GM23338 (cell line): ENCODE measurements around the gene RYR3. TPM values are rescaled to one million over a fixed set of nuclear protein-coding genes. Genes with fewer than 3 reads are reported as not detected.

Experiments
- ATAC-seq: fragments of 200-7000 bp; cut with Tn5 transposase; 3 replicates; pipeline ENCODE4 v1.9.1; 2020
- DNase-seq: peaks from one replicate; pipeline ENCODE4 v3.0.0-alpha.2; 2015; ENCODE audit warnings: low spot score
- H2AFZ ChIP-seq: fragments of 200-600 bp; sonication (generic); 2 replicates; pipeline ENCODE4 v1.8.0; 2016; ENCODE audit warnings: antibody characterized with exemption, mild to moderate bottlenecking, moderate library complexity
- H3F3A ChIP-seq: fragments of 200-600 bp; sonication (generic); replicated peaks from 2 replicates; pipeline ENCODE4 v1.8.0; 2017; ENCODE audit warnings: antibody characterized with exemption, mixed run types, low read depth
- H3K27ac ChIP-seq: fragments of 200-600 bp; sonication (generic); 2 replicates; pipeline ENCODE4 v1.6.1; 2016; ENCODE audit warnings: low read depth
- H3K27me3 ChIP-seq: fragments of 200-600 bp; sonication (generic); 2 replicates; pipeline ENCODE4 v1.8.0; 2016; ENCODE audit warnings: mild to moderate bottlenecking, mixed run types, moderate library complexity; ENCODE audit not compliant: insufficient read depth
- H3K36me3 ChIP-seq: fragments of 200-600 bp; sonication (generic); 2 replicates; pipeline ENCODE4 v1.8.0; 2016; ENCODE audit warnings: mild to moderate bottlenecking; ENCODE audit not compliant: insufficient read depth
- H3K4me1 ChIP-seq: fragments of 200-600 bp; sonication (generic); 2 replicates; pipeline ENCODE4 v1.8.0; 2016; ENCODE audit warnings: mild to moderate bottlenecking, moderate library complexity; ENCODE audit not compliant: insufficient read depth
- H3K4me2 ChIP-seq: fragments of 200-600 bp; sonication (generic); 2 replicates; pipeline ENCODE4 v1.7.1; 2017; ENCODE audit warnings: mixed run types
- H3K4me3 ChIP-seq: fragments of 200-600 bp; sonication (generic); 2 replicates; pipeline ENCODE4 v1.6.1; 2016; ENCODE audit warnings: mixed run types
- H3K79me2 ChIP-seq: fragments of 200-600 bp; sonication (generic); replicated peaks from 2 replicates; pipeline ENCODE4 v1.8.0; 2017; ENCODE audit warnings: mild to moderate bottlenecking; ENCODE audit not compliant: insufficient read depth
- H3K9me2 ChIP-seq: fragments of 200-600 bp; sonication (generic); 2 replicates; pipeline ENCODE4 v1.8.0; 2017; ENCODE audit not compliant: insufficient read depth
- H4K20me1 ChIP-seq: fragments of 200-600 bp; sonication (generic); replicated peaks from 2 replicates; pipeline ENCODE4 v1.8.0; 2017; ENCODE audit warnings: mild to moderate bottlenecking; ENCODE audit not compliant: insufficient read depth
- H3K27ac Mint-ChIP-seq: 2 replicates; pipeline ENCODE4 v1.8.0; 2020; ENCODE audit warnings: inconsistent platforms, mild to moderate bottlenecking, moderate library complexity, mixed read lengths
- H3K27me3 Mint-ChIP-seq: 3 replicates; pipeline ENCODE4 v1.8.0; 2022; ENCODE audit warnings: low read depth, mild to moderate bottlenecking, moderate library complexity, mixed read lengths, inconsistent platforms; ENCODE audit not compliant: insufficient read depth, poor library complexity
- H3K36me3 Mint-ChIP-seq: 3 replicates; pipeline ENCODE4 v1.8.0; 2021; ENCODE audit warnings: low read depth, mild to moderate bottlenecking, inconsistent platforms, moderate library complexity, mixed read lengths
- H3K4me1 Mint-ChIP-seq: 3 replicates; pipeline ENCODE4 v1.8.0; 2020; ENCODE audit warnings: mild to moderate bottlenecking, inconsistent platforms, mixed read lengths
- H3K4me3 Mint-ChIP-seq: 3 replicates; pipeline ENCODE4 v1.8.0; 2021; ENCODE audit warnings: moderate library complexity, mild to moderate bottlenecking, inconsistent platforms, mixed read lengths
- H3K9me3 Mint-ChIP-seq: 3 replicates; pipeline ENCODE4 v1.8.0; 2020; ENCODE audit warnings: moderate library complexity, mild to moderate bottlenecking, inconsistent platforms, mixed read lengths
- CREB1 ChIP-seq: fragments of 250-450 bp; sonication (Bioruptor Pico); IDR thresholded peaks from 2 replicates; pipeline ENCODE4 v1.5.0; 2020; ENCODE audit warnings: low read depth, mild to moderate bottlenecking, moderate library complexity
- EZH2phosphoT487 ChIP-seq: fragments of 200-600 bp; sonication (generic); IDR thresholded peaks from one replicate; pipeline ENCODE4 v1.8.1; 2018; ENCODE audit warnings: antibody characterized with exemption; ENCODE audit not compliant: unreplicated experiment
- POLR2AphosphoS5 ChIP-seq: IDR thresholded peaks from 2 replicates; pipeline ENCODE4 v1.6.1; 2016; ENCODE audit warnings: antibody characterized with exemption, low read depth
- STAT1 ChIP-seq: IDR thresholded peaks from one replicate; pipeline ENCODE4 v1.6.1; 2016; ENCODE audit warnings: antibody characterized with exemption; ENCODE audit not compliant: unreplicated experiment
- ZNF114 ChIP-seq: fragments of 250-450 bp; sonication (Bioruptor Pico); IDR thresholded peaks from 2 replicates; pipeline ENCODE4 v1.5.0; 2020; ENCODE audit warnings: mild to moderate bottlenecking, moderate library complexity
- ZNF462 ChIP-seq: fragments of 250-450 bp; sonication (Bioruptor Pico); IDR thresholded peaks from 2 replicates; pipeline ENCODE4 v1.5.0; 2020; ENCODE audit warnings: mild to moderate bottlenecking, moderate library complexity
- polyA plus RNA-seq: library from polyadenylated mRNA; unstranded; fragments of >200 nt; fragmentation: Nextera tagmentation; extraction: Ambion mirVana; gene quantifications from 2 replicates; pipeline ENCODE4 v1.2.1, GENCODE V29; 2016
- total RNA-seq: library from RNA; depleted of rRNA; stranded (reverse); fragments of >200 nt; shearing (Covaris generic); gene quantifications from 2 replicates; pipeline ENCODE4 v1.2.3, GENCODE V29; 2014
- TF ChIP-seq, protein P1 (sequence below), 2 experiments: fragments of 200-600 bp in 1 of 2; sonication (generic) in 1 of 2; conservative IDR thresholded peaks; 2 replicates each; pipeline versions ENCODE4 v1.5.1 to v1.6.1; 2016 to 2017; ENCODE audit warnings: antibody characterized with exemption in 2 of 2, low read depth in 2 of 2, mild to moderate bottlenecking in 2 of 2, moderate library complexity in 1 of 2

The RYR3 gene
- total and polyA plus RNA-seq, 2 experiments from 2014 or later = 1.1 to 1.2 TPM

GRCh38 chr15:33374226-33374914, 63.6 kb downstream of the RYR3 start (continued):
- TF ChIP-seq ZNF462 (CRISPR knock-in tag) = no peak
- TF ChIP-seq EZH2phosphoT487 = no peak
- TF ChIP-seq CREB1 (CRISPR knock-in tag) = no peak
- TF ChIP-seq, protein P1, sequence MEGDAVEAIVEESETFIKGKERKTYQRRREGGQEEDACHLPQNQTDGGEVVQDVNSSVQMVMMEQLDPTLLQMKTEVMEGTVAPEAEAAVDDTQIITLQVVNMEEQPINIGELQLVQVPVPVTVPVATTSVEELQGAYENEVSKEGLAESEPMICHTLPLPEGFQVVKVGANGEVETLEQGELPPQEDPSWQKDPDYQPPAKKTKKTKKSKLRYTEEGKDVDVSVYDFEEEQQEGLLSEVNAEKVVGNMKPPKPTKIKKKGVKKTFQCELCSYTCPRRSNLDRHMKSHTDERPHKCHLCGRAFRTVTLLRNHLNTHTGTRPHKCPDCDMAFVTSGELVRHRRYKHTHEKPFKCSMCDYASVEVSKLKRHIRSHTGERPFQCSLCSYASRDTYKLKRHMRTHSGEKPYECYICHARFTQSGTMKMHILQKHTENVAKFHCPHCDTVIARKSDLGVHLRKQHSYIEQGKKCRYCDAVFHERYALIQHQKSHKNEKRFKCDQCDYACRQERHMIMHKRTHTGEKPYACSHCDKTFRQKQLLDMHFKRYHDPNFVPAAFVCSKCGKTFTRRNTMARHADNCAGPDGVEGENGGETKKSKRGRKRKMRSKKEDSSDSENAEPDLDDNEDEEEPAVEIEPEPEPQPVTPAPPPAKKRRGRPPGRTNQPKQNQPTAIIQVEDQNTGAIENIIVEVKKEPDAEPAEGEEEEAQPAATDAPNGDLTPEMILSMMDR (conservative IDR thresholded peaks at IDR 0.05; ENCODE audit: low read depth in 2 of 2) = no peak

DNA sequence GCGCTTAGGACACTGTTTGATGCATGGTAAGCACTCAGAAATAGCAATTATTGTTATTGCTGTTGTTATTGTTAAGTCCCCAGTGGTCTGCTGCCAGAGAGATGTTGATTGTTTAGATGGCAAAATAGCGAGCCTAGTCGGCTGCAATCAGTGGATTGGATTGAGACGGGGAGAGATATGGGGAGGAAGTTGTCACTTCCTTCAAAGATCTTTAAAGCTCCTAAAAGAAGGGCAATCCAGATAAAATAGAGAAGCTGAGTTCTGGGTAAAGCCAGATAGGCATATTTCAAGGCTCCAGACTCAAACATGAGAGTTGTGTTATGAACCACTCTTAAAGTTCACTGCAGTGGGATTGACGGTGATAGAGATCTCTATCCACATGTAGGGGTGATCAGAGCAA, 64.5 kb downstream of the RYR3 start:
- no peak overlapping the region for H3K27ac ChIP-seq
- no peaks in the 10 kb centered on the region for H4K20me1 ChIP-seq
- no peak overlapping the region for H3K4me2 ChIP-seq
- Mint-ChIP-seq H3K27me3 (no peaks in the 10 kb centered on the region), H3K9me3 (no peaks in the 10 kb centered on the region), H3K36me3 (no peaks in the 10 kb centered on the region), H3K4me3 (no peak overlapping the region), H3K4me1 (0 out of 3 replicates have a peak, but pooled peaks cover 2% of the 10 kb centered on the region), H3K27ac (no peak overlapping the region)
- DNase-seq = no peak
- peaks cover 6% of the 10 kb centered on the region; the same call in 1 of the 2 replicates for H3K9me2 ChIP-seq
- H3K4me3 ChIP-seq = no peak overlapping the region
- ATAC-seq = no peak
- H3K36me3 ChIP-seq = no peaks in the 10 kb centered on the region
- no peaks in the 10 kb centered on the region for H3K79me2 ChIP-seq
- H3F3A ChIP-seq = no peaks in the 10 kb centered on the region
- peak overlapping the region; percentile 2; the same call in 1 of the 2 replicates for H2AFZ ChIP-seq
- no peaks in the 10 kb centered on the region for H3K27me3 ChIP-seq
- H3K4me1 ChIP-seq = no peaks in the 10 kb centered on the region; the same call in 1 of the 2 replicates
- TF ChIP-seq CREB1 (CRISPR knock-in tag) (no peak), ZNF114 (no peak), POLR2AphosphoS5 (no peak), STAT1 (no peak)
- TF ChIP-seq, protein P1 (conservative IDR thresholded peaks at IDR 0.05; ENCODE audit: low read depth in 2 of 2) = no peak
